Nephron (organoid): ENCODE measurements around the gene ACMSD.

Source experiments
- H3K27ac Mint-ChIP-seq, 3 experiments: 2 replicates each; pipeline ENCODE4 v1.8.0; 2020; ENCODE audit warnings: mixed read lengths in 3 of 3, mild to moderate bottlenecking in 2 of 3, moderate library complexity in 1 of 3
- H3K27me3 Mint-ChIP-seq: 2 replicates; pipeline ENCODE4 v1.8.0; 2021; ENCODE audit warnings: low read depth, mild to moderate bottlenecking, moderate library complexity, mixed read lengths
- H3K36me3 Mint-ChIP-seq: 2 replicates; pipeline ENCODE4 v1.8.0; 2020; ENCODE audit warnings: low read depth, mixed read lengths
- H3K4me1 Mint-ChIP-seq: 2 replicates; pipeline ENCODE4 v1.8.0; 2020; ENCODE audit warnings: mixed read lengths
- H3K4me3 Mint-ChIP-seq, 3 experiments: 2 replicates each; pipeline ENCODE4 v1.8.0; 2020; ENCODE audit warnings: mild to moderate bottlenecking in 3 of 3, mixed read lengths in 3 of 3, moderate library complexity in 2 of 3
- H3K9me3 Mint-ChIP-seq: 2 replicates; pipeline ENCODE4 v1.8.0; 2020; ENCODE audit warnings: mixed read lengths
- TF ChIP-seq, protein P1 (sequence below), 3 experiments: fragments of 200-600 bp; sonication (generic); IDR thresholded peaks; one replicate each; pipeline ENCODE4 v1.5.0; 2021; ENCODE audit warnings: antibody characterized with exemption in 3 of 3; ENCODE audit not compliant: unreplicated experiment in 3 of 3

ACMSD gene

GRCh38 chr2:134944975-134945374 is 106.6 kb downstream of the ACMSD start:
- H3K27ac Mint-ChIP-seq: no peak overlapping the region
- peaks cover 56% of the 10 kb centered on the region for H3K36me3 Mint-ChIP-seq
- H3K9me3 Mint-ChIP-seq: no peaks in the 10 kb centered on the region
- H3K27me3 Mint-ChIP-seq: no peaks in the 10 kb centered on the region
- no peaks in the 10 kb centered on the region for H3K4me1 Mint-ChIP-seq
- no peak overlapping the region for H3K4me3 Mint-ChIP-seq
- TF ChIP-seq, protein P1, sequence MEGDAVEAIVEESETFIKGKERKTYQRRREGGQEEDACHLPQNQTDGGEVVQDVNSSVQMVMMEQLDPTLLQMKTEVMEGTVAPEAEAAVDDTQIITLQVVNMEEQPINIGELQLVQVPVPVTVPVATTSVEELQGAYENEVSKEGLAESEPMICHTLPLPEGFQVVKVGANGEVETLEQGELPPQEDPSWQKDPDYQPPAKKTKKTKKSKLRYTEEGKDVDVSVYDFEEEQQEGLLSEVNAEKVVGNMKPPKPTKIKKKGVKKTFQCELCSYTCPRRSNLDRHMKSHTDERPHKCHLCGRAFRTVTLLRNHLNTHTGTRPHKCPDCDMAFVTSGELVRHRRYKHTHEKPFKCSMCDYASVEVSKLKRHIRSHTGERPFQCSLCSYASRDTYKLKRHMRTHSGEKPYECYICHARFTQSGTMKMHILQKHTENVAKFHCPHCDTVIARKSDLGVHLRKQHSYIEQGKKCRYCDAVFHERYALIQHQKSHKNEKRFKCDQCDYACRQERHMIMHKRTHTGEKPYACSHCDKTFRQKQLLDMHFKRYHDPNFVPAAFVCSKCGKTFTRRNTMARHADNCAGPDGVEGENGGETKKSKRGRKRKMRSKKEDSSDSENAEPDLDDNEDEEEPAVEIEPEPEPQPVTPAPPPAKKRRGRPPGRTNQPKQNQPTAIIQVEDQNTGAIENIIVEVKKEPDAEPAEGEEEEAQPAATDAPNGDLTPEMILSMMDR (IDR thresholded peaks at IDR 0.05; ENCODE audit: unreplicated experiment in 3 of 3): no peak

- H3K4me1 Mint-ChIP-seq: no peaks in the 10 kb centered on the region
- peaks cover 56% of the 10 kb centered on the region for H3K36me3 Mint-ChIP-seq
- TF ChIP-seq, protein P1 (IDR thresholded peaks at IDR 0.05; ENCODE audit: unreplicated experiment in 3 of 3): no peak
- H3K4me3 Mint-ChIP-seq: no peak overlapping the region
- H3K9me3 Mint-ChIP-seq: no peaks in the 10 kb centered on the region
- no peaks in the 10 kb centered on the region for H3K27me3 Mint-ChIP-seq
- H3K27ac Mint-ChIP-seq: no peak overlapping the region
These were observed 107.7 kb downstream of the ACMSD start for GRCh38 chr2:134946073-134946472.

GRCh38 chr2:134949981-134950708 is 111.7 kb downstream of the ACMSD start:
- no peaks in the 10 kb centered on the region for H3K9me3 Mint-ChIP-seq
- no peaks in the 10 kb centered on the region for H3K4me1 Mint-ChIP-seq
- no peaks in the 10 kb centered on the region for H3K27me3 Mint-ChIP-seq
- no peak overlapping the region for H3K4me3 Mint-ChIP-seq
- TF ChIP-seq, protein P1 (IDR thresholded peaks at IDR 0.05; ENCODE audit: unreplicated experiment in 3 of 3): no peak
- H3K27ac Mint-ChIP-seq: no peak overlapping the region
- peaks cover 72% of the 10 kb centered on the region for H3K36me3 Mint-ChIP-seq

DNA sequence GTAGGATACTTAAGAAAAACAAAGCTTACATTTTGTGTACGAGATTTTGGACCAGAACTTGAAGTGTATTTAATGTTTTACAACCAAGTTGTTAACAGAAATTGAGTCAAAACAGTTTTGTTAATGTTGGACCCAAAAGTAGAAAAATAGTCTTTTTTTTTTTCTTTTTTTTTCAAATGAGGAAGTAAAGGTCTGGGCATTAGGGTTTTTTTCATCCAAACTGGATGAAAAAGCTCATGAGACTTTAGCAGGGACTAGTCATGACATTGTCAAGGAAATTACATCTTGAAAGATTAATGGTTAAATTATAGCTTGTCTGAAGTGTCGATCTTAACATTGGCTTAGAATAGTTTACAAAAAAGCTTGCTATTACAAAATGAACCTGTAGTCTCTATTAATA is 112.5 kb downstream of the ACMSD start:
- peaks cover 65% of the 10 kb centered on the region for H3K36me3 Mint-ChIP-seq
- H3K4me3 Mint-ChIP-seq: no peak overlapping the region
- no peaks in the 10 kb centered on the region for H3K4me1 Mint-ChIP-seq
- H3K9me3 Mint-ChIP-seq: no peaks in the 10 kb centered on the region
- no peaks in the 10 kb centered on the region for H3K27me3 Mint-ChIP-seq
- no peak overlapping the region for H3K27ac Mint-ChIP-seq
- TF ChIP-seq, protein P1 (IDR thresholded peaks at IDR 0.05; ENCODE audit: unreplicated experiment in 3 of 3): no peak
